Choroid plexus epithelial cell (primary cell): ENCODE results near the gene RIPOR2.

ENCODE experiments used
- DNase-seq: peaks from one replicate; pipeline ENCODE4 v3.0.0-alpha.2; 2010; ENCODE audit warnings: low read depth
- H3K4me3 ChIP-seq: 2 replicates; pipeline ENCODE4 v1.5.1; 2011; ENCODE audit warnings: low read depth, mild to moderate bottlenecking, control low read depth, low read length, moderate library complexity
- TF ChIP-seq, protein P1 (sequence below): conservative IDR thresholded peaks from 2 replicates; pipeline ENCODE4 v1.5.1; 2011; ENCODE audit warnings: low read depth, mild to moderate bottlenecking, control low read depth, inconsistent platforms, low read length, moderate library complexity

Gene RIPOR2

DNA sequence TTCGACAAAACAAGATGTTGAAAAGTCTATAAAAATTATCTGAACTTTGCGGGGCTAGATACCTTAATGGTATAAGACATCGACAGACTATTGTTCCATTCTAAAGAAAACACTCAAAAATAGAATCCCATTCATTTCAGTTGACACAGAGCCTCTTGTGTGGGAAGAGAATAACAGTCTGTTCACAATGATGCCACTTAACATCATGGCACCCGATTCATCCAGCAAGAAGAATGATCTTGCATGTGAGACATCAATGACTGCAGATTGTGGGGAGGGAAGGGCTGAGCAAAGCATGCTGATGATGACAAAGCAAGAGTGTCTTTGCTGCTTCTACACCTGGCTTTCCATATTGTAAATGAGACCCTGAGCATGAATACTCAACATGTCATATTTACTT is 87.3 kb downstream of the RIPOR2 start:
- H3K4me3 ChIP-seq = no peak overlapping the region
- TF ChIP-seq, protein P1, sequence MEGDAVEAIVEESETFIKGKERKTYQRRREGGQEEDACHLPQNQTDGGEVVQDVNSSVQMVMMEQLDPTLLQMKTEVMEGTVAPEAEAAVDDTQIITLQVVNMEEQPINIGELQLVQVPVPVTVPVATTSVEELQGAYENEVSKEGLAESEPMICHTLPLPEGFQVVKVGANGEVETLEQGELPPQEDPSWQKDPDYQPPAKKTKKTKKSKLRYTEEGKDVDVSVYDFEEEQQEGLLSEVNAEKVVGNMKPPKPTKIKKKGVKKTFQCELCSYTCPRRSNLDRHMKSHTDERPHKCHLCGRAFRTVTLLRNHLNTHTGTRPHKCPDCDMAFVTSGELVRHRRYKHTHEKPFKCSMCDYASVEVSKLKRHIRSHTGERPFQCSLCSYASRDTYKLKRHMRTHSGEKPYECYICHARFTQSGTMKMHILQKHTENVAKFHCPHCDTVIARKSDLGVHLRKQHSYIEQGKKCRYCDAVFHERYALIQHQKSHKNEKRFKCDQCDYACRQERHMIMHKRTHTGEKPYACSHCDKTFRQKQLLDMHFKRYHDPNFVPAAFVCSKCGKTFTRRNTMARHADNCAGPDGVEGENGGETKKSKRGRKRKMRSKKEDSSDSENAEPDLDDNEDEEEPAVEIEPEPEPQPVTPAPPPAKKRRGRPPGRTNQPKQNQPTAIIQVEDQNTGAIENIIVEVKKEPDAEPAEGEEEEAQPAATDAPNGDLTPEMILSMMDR = no peak

DNA sequence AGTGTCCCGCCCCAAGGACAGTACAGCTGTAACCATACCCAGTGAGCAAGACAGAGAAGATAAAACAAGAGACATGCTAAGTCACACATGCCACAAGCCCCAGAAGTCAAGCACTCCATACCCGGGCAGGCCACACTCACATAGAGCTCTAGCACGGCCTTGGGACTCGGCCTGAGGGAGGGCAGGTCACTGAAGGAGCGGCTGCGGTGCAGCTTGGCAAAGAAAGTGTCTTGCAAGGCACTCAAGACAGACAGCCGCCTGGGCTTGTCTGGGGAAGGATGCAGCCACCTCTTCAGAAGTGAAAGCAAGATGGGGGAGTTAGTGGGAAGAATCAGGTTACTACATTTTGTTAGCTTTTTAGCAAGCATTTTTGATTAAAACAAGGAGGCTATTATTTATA is 88.4 kb downstream of the RIPOR2 start:
- no peak overlapping the region for H3K4me3 ChIP-seq
- TF ChIP-seq, protein P1 = no peak
- no peak for DNase-seq

More for the DNA sequence above, 87.3 kb downstream of the RIPOR2 start:
- DNase-seq = no peak

DNA sequence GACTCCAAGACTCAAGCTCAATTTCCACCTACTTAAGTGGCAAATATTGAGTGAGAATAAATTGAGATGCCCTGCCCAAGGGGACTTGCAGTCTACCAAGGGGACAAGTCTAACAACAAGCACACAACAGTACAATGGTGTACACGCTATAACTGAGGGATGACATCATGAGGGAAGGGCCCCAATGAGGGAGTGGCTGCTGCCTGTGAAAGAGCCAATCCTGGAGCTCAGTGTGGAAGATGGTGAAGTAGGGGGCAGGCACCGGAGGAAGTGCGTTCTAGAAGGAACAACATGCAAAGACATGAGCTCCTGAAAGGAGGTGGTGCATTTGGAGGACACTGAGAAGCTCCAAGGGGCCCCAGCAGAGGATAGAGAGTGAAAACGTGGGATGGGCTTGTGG is 90.2 kb downstream of the RIPOR2 start:
- TF ChIP-seq, protein P1 = no peak
- no peak for DNase-seq
- H3K4me3 ChIP-seq = no peak overlapping the region

DNA sequence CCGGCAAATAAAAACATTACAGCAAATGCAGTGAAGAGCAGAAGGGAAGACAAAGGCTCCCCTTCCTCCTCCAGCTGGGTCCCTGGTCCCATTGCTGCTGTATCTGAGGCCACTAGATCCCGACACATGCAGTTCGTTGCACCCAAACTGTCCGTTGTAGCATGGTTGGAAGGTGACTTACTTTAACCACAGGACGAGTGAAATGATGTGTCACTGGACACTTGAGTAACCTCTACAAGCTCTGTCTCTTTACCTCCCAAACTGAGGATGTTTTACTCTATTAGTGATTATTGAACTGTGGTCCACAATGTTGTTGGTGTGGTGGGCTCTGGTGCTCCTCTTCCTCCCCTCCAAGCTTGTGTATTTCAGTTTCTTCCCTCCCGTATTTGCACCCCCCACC is 90.9 kb downstream of the RIPOR2 start:
- TF ChIP-seq, protein P1 = no peak
- no peak overlapping the region for H3K4me3 ChIP-seq
- no peak for DNase-seq

DNA sequence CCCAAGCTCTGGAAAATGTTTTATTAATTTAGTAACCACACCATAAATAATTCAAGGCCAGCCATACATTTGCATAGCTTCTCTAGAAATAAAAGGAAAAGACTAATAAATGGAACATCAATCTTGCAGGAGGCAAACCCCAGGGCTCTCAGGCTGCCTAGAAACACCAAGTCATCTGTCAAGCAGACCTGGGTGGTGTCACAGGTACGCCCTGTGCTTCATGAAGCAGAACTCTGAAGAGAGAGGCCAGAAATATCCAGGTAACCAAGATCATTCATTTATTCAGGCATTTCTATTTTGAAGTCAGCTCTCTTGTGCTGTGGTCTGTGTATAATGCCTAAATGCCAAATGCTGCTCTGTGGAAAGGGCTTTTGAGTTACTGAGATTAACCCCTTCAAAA is 91.7 kb downstream of the RIPOR2 start:
- no peak for DNase-seq
- no peak overlapping the region for H3K4me3 ChIP-seq
- TF ChIP-seq, protein P1 = no peak

DNA sequence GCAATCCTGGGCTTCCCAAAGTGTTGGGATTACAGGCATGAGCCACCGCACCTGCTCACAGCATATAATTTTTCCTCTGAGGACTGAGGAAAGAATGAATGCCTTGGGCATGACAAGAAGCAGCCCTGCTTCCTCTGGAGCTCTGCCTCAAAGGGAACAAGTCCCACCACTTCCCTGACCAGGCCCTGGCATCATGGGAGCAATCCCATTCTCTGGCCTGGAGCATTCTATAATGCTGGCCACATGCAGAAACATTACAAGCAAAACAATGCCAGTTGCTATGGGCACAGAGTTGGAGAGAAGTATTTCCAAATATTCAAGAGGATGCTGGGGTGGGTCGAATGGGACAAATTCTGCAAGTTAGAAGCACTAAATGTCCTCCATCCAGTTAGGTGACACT is 95.6 kb downstream of the RIPOR2 start:
- TF ChIP-seq, protein P1 = no peak
- no peak overlapping the region for H3K4me3 ChIP-seq

DNA sequence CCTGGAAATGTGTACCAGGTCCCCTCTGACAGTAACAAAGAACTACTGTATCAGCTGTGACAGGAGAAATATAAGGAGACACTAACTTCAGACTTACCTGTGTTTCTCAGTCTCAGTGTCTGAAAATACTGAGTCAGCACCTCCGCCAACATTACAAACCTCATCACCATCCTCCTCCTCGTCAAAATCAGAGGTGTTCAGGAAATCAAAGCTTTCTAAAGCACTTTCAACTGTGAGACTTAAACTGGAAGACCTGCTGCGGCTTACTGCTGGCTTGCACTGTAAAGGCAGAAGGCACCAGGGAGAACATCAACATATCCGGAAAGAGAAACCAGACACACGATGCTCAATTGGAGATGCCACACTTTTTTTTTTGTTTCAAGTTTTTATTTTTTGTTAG is 96.8 kb downstream of the RIPOR2 start:
- DNase-seq = no peak
- H3K4me3 ChIP-seq = no peak overlapping the region
- TF ChIP-seq, protein P1 = no peak

More for the DNA sequence above, 95.6 kb downstream of the RIPOR2 start:
- DNase-seq = no peak
